ENCODE measurements around the gene TCF23. TPM values are rescaled to one million over a fixed set of nuclear protein-coding genes. Genes with fewer than 3 reads are reported as not detected.
A peak's percentile ranks its signal among the peaks of the same experiment; 100 is the strongest.

Gene TCF23
- total and polyA plus RNA-seq, 2 experiments from 2014 or later: 0.03 to 0.07 TPM

GRCh38 chr2:27179344-27180000 lies 30.7 kb downstream of the TCF23 start:
- H3K27ac Mint-ChIP-seq: no peak overlapping the region
- no peaks in the 10 kb centered on the region for H3K36me3 Mint-ChIP-seq (ENCODE audit: low read depth)
- Histone ChIP-seq H3K4me2 (no peak overlapping the region), H2AFZ (no peak overlapping the region), H3K9me2 (ENCODE audit: insufficient read depth) (no peaks in the 10 kb centered on the region), H3F3A (replicated peaks; ENCODE audit: low read depth) (no peaks in the 10 kb centered on the region), H3K27ac (ENCODE audit: low read depth) (no peak overlapping the region), H4K20me1 (replicated peaks; ENCODE audit: insufficient read depth) (no peaks in the 10 kb centered on the region), H3K4me3 (no peak overlapping the region), H3K27me3 (ENCODE audit: insufficient read depth) (no peaks in the 10 kb centered on the region), H3K36me3 (ENCODE audit: insufficient read depth) (no peaks in the 10 kb centered on the region), H3K79me2 (replicated peaks; ENCODE audit: insufficient read depth) (no peaks in the 10 kb centered on the region), H3K4me1 (ENCODE audit: insufficient read depth) (no peaks in the 10 kb centered on the region)
- no peaks in the 10 kb centered on the region for H3K9me3 Mint-ChIP-seq
- H3K27me3 Mint-ChIP-seq (ENCODE audit: insufficient read depth, low read depth, poor library complexity): no peaks in the 10 kb centered on the region
- peaks cover 3% of the 10 kb centered on the region; the same call in 1 of the 3 replicates for H3K4me1 Mint-ChIP-seq
- ATAC-seq (no peak), DNase-seq (ENCODE audit: low spot score) (no peak)
- TF ChIP-seq REST (IDR thresholded peaks at IDR 0.05; ENCODE audit: unreplicated experiment) (no peak), CTCF (conservative IDR thresholded peaks at IDR 0.05; ENCODE audit: low read depth in 2 of 2) (no peak), EZH2 (IDR thresholded peaks at IDR 0.05; ENCODE audit: low read depth, unreplicated experiment) (no peak), ZNF331 (CRISPR knock-in tag; IDR thresholded peaks at IDR 0.05; ENCODE audit: low read depth) (no peak), STAT1 (IDR thresholded peaks at IDR 0.05; ENCODE audit: unreplicated experiment) (no peak), NANOG (IDR thresholded peaks at IDR 0.05; ENCODE audit: borderline replicate concordance) (no peak), JUNB (IDR thresholded peaks at IDR 0.05; ENCODE audit: unreplicated experiment) (no peak)
- TF ChIP-seq, protein P1, sequence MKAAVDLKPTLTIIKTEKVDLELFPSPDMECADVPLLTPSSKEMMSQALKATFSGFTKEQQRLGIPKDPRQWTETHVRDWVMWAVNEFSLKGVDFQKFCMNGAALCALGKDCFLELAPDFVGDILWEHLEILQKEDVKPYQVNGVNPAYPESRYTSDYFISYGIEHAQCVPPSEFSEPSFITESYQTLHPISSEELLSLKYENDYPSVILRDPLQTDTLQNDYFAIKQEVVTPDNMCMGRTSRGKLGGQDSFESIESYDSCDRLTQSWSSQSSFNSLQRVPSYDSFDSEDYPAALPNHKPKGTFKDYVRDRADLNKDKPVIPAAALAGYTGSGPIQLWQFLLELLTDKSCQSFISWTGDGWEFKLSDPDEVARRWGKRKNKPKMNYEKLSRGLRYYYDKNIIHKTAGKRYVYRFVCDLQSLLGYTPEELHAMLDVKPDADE (IDR thresholded peaks at IDR 0.05): no peak
- H3K4me3 Mint-ChIP-seq: no peak overlapping the region

GRCh38 chr2:27182346-27182745 lies 33.5 kb downstream of the TCF23 start:
- Histone ChIP-seq H3F3A (replicated peaks; ENCODE audit: low read depth) (no peaks in the 10 kb centered on the region), H2AFZ (0 out of 2 replicates have a peak overlapping the region, but pooled peaks have one; percentile 32), H3K4me2 (no peak overlapping the region), H3K9me2 (ENCODE audit: insufficient read depth) (no peaks in the 10 kb centered on the region), H3K79me2 (replicated peaks; ENCODE audit: insufficient read depth) (no peaks in the 10 kb centered on the region), H3K4me1 (ENCODE audit: insufficient read depth) (no peaks in the 10 kb centered on the region), H3K27ac (ENCODE audit: low read depth) (no peak overlapping the region), H3K4me3 (no peak overlapping the region), H3K36me3 (ENCODE audit: insufficient read depth) (no peaks in the 10 kb centered on the region), H4K20me1 (replicated peaks; ENCODE audit: insufficient read depth) (no peaks in the 10 kb centered on the region), H3K27me3 (ENCODE audit: insufficient read depth) (no peaks in the 10 kb centered on the region)
- Mint-ChIP-seq H3K36me3 (ENCODE audit: low read depth) (no peaks in the 10 kb centered on the region), H3K4me1 (no peaks in the 10 kb centered on the region), H3K4me3 (no peak overlapping the region), H3K27ac (no peak overlapping the region), H3K27me3 (ENCODE audit: insufficient read depth, low read depth, poor library complexity) (no peaks in the 10 kb centered on the region), H3K9me3 (no peaks in the 10 kb centered on the region)
- ATAC-seq: no peak
- DNase-seq (ENCODE audit: low spot score): no peak
- TF ChIP-seq REST (IDR thresholded peaks at IDR 0.05; ENCODE audit: unreplicated experiment) (no peak), EZH2phosphoT487 (IDR thresholded peaks at IDR 0.05; ENCODE audit: unreplicated experiment) (no peak), JUNB (IDR thresholded peaks at IDR 0.05; ENCODE audit: unreplicated experiment) (no peak), ZNF331 (CRISPR knock-in tag; IDR thresholded peaks at IDR 0.05; ENCODE audit: low read depth) (no peak), POLR2AphosphoS5 (IDR thresholded peaks at IDR 0.05; ENCODE audit: low read depth) (no peak), ZNF114 (CRISPR knock-in tag; IDR thresholded peaks at IDR 0.05) (no peak), CREB1 (CRISPR knock-in tag; IDR thresholded peaks at IDR 0.05; ENCODE audit: low read depth) (no peak), EZH2 (IDR thresholded peaks at IDR 0.05; ENCODE audit: low read depth, unreplicated experiment) (no peak), NANOG (IDR thresholded peaks at IDR 0.05; ENCODE audit: borderline replicate concordance) (no peak)
- TF ChIP-seq, protein P1 (IDR thresholded peaks at IDR 0.05): no peak
